HepG2 (cell line): ENCODE data around the gene PPP1R12A. TPM values are rescaled to one million over a fixed set of nuclear protein-coding genes. Genes with fewer than 3 reads are reported as not detected.

Experiments
- ARNT2 ChIP-seq: sonication (generic); formaldehyde crosslinking; IDR thresholded peaks from 2 replicates; pipeline ENCODE4 v1.8.0; 2022; ENCODE audit warnings: mild to moderate bottlenecking, low read depth, missing genetic modification reagents, moderate library complexity
- DMAP1 ChIP-seq: IDR thresholded peaks from 2 replicates; pipeline ENCODE4 v1.6.1; 2016
- EED ChIP-seq: sonication (generic); formaldehyde crosslinking; IDR thresholded peaks from 2 replicates; pipeline ENCODE4 v1.5.0; 2020; ENCODE audit warnings: mild to moderate bottlenecking, missing genetic modification reagents
- KAT2B ChIP-seq: fragments of 150-350 bp; IDR thresholded peaks from 2 replicates; pipeline ENCODE4 v1.6.1; 2014; ENCODE audit warnings: low read depth, low read length, borderline replicate concordance
- KLF9 ChIP-seq: IDR thresholded peaks from 2 replicates; pipeline ENCODE4 v1.6.1; 2016; ENCODE audit warnings: low read depth
- MEIS2 ChIP-seq: sonication (generic); formaldehyde crosslinking; IDR thresholded peaks from 2 replicates; pipeline ENCODE4 v1.9.0; 2021; ENCODE audit warnings: mild to moderate bottlenecking, missing genetic modification reagents
- NFYB ChIP-seq: sonication (generic); formaldehyde crosslinking; IDR thresholded peaks from 2 replicates; pipeline ENCODE4 v1.4.0; 2020; ENCODE audit warnings: missing genetic modification reagents
- PAX8 ChIP-seq: sonication (generic); formaldehyde crosslinking; IDR thresholded peaks from 2 replicates; pipeline ENCODE4 v1.8.0; 2022; ENCODE audit warnings: mild to moderate bottlenecking, missing genetic modification reagents, borderline replicate concordance
- PHF8 ChIP-seq: sonication (generic); formaldehyde crosslinking; IDR thresholded peaks from 2 replicates; pipeline ENCODE4 v1.5.0; 2020; ENCODE audit warnings: missing genetic modification reagents
- RARG ChIP-seq: sonication (generic); formaldehyde crosslinking; IDR thresholded peaks from 2 replicates; pipeline ENCODE4 v1.4.0; 2020; ENCODE audit warnings: low read depth, mild to moderate bottlenecking, missing genetic modification reagents
- RORA ChIP-seq: sonication (generic); formaldehyde crosslinking; IDR thresholded peaks from 2 replicates; pipeline ENCODE4 v1.5.0; 2020; ENCODE audit warnings: mild to moderate bottlenecking, missing genetic modification reagents, moderate library complexity
- SALL1 ChIP-seq: sonication (generic); formaldehyde crosslinking; IDR thresholded peaks from 2 replicates; pipeline ENCODE4 v1.8.0; 2022; ENCODE audit warnings: mild to moderate bottlenecking, missing genetic modification reagents
- TEAD2 ChIP-seq: sonication (generic); formaldehyde crosslinking; IDR thresholded peaks from 2 replicates; pipeline ENCODE4 v1.9.0; 2021; ENCODE audit warnings: missing genetic modification reagents
- ZC3H13 ChIP-seq: sonication (generic); formaldehyde crosslinking; IDR thresholded peaks from 2 replicates; pipeline ENCODE4 v1.8.1; 2023; ENCODE audit warnings: mild to moderate bottlenecking, missing genetic modification reagents, moderate library complexity
- ZNF160 ChIP-seq: sonication (generic); formaldehyde crosslinking; IDR thresholded peaks from 2 replicates; pipeline ENCODE4 v1.8.0; 2022; ENCODE audit warnings: mild to moderate bottlenecking, inconsistent platforms, missing genetic modification reagents
- ZNF337 ChIP-seq: sonication (generic); formaldehyde crosslinking; IDR thresholded peaks from 2 replicates; pipeline ENCODE4 v1.5.1; 2020; ENCODE audit warnings: missing genetic modification reagents, low read depth, mild to moderate bottlenecking, borderline replicate concordance
- ZNF446 ChIP-seq: sonication (generic); formaldehyde crosslinking; IDR thresholded peaks from 2 replicates; pipeline ENCODE4 v1.5.0; 2020; ENCODE audit warnings: mild to moderate bottlenecking, missing genetic modification reagents
- ZNF619 ChIP-seq: sonication (generic); formaldehyde crosslinking; IDR thresholded peaks from 2 replicates; pipeline ENCODE4 v1.4.0; 2020; ENCODE audit warnings: mild to moderate bottlenecking, missing genetic modification reagents
- ZNF891 ChIP-seq: sonication (generic); formaldehyde crosslinking; IDR thresholded peaks from 2 replicates; pipeline ENCODE4 v1.5.0; 2020; ENCODE audit warnings: mild to moderate bottlenecking, missing genetic modification reagents
- polyA plus RNA-seq, 8 experiments: library from polyadenylated mRNA; depleted of rRNA in 3 of 8; stranded (reverse) in 7 of 8; unstranded in 1 of 8; fragments of >200 nt; fragmentation: Illumina TruSeq in 4 of 8; extraction: Trizol in 4 of 8; gene quantifications; 2 replicates each; pipeline versions ENCODE4 v1.2.1 to v1.2.3, GENCODE V29; 2011 to 2016; ENCODE audit warnings: low read depth in 4 of 8, missing spikeins in 1 of 8, mixed read lengths in 1 of 8; ENCODE audit not compliant: insufficient read depth in 1 of 8
- total RNA-seq, 5 experiments: library from RNA; depleted of rRNA; stranded (reverse); fragments of >200 nt; fragmentation: Illumina TruSeq; extraction: Trizol; gene quantifications; 2 replicates each; pipeline ENCODE4 v1.2.3, GENCODE V29; 2016; ENCODE audit warnings: low read depth in 1 of 5
- TF ChIP-seq, protein P1 (sequence below): sonication (generic); formaldehyde crosslinking; IDR thresholded peaks from 2 replicates; pipeline ENCODE4 v1.4.0; 2020; ENCODE audit warnings: missing genetic modification reagents
- TF ChIP-seq, protein P2 (sequence below): sonication (generic); formaldehyde crosslinking; IDR thresholded peaks from 2 replicates; pipeline ENCODE4 v1.4.0; 2020; ENCODE audit warnings: missing genetic modification reagents
- TF ChIP-seq, protein P3 (sequence below): sonication (generic); formaldehyde crosslinking; IDR thresholded peaks from 2 replicates; pipeline ENCODE4 v1.5.0; 2020; ENCODE audit warnings: missing genetic modification reagents
- TF ChIP-seq, protein P4 (sequence below): sonication (generic); formaldehyde crosslinking; IDR thresholded peaks from 2 replicates; pipeline ENCODE4 v1.5.1; 2020; ENCODE audit warnings: missing genetic modification reagents, mild to moderate bottlenecking, borderline replicate concordance
- TF ChIP-seq, protein P5 (sequence below): sonication (generic); formaldehyde crosslinking; IDR thresholded peaks from 2 replicates; pipeline ENCODE4 v1.4.0; 2020; ENCODE audit warnings: mild to moderate bottlenecking, low read depth, missing genetic modification reagents

The PPP1R12A gene
- total and polyA plus RNA-seq, 2 of the 13 experiments (the other 11 are each of a cell fraction or from before 2014, with no cell fraction given), result 23.8 to 50.0 TPM

DNA sequence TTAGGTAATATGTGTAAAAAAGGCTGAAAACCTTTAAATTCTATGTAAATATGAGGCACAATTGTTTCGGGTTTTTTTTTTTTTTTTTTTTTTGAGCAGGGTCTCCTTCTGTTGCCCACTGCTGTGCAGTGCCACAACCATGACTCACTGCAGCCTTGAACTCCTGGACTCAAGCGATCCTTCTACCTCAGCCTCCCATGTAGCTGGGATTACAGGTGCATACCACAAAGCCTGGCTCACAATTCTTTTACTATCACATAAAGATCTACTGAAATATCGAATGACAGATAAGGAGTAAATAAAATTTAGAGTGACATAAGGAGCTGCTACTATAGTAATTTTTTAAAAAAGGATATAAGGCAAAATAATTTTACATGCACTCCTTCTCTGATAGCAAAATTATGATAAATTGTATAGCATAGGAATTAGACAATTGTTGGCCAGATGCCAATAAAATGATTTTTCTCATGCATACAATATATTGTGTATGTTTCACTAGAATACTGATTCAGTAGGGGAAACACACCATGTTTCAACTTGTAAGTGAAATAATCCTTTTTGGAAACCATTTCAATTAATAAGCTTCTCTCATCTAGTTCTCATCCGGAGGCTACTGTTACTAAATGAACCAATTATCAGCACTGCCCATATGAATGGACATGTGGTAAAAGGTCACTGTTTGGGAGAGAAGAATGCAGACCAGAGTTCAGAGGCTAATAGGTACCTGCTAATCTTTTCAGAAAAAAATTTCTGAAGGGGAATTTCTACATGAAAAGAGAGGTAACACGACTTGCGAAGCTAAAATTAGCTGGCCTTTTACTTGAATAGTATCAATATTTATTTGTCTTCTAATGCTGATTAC lies 108.4 kb downstream of the PPP1R12A start (continued):
- no peak for TF ChIP-seq ZC3H13 (CRISPR knock-in tag)
- no peak for TF ChIP-seq RARG (CRISPR knock-in tag)
- TF ChIP-seq, protein P1, sequence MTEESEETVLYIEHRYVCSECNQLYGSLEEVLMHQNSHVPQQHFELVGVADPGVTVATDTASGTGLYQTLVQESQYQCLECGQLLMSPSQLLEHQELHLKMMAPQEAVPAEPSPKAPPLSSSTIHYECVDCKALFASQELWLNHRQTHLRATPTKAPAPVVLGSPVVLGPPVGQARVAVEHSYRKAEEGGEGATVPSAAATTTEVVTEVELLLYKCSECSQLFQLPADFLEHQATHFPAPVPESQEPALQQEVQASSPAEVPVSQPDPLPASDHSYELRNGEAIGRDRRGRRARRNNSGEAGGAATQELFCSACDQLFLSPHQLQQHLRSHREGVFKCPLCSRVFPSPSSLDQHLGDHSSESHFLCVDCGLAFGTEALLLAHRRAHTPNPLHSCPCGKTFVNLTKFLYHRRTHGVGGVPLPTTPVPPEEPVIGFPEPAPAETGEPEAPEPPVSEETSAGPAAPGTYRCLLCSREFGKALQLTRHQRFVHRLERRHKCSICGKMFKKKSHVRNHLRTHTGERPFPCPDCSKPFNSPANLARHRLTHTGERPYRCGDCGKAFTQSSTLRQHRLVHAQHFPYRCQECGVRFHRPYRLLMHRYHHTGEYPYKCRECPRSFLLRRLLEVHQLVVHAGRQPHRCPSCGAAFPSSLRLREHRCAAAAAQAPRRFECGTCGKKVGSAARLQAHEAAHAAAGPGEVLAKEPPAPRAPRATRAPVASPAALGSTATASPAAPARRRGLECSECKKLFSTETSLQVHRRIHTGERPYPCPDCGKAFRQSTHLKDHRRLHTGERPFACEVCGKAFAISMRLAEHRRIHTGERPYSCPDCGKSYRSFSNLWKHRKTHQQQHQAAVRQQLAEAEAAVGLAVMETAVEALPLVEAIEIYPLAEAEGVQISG (CRISPR knock-in tag), result no peak
- TF ChIP-seq, protein P2, sequence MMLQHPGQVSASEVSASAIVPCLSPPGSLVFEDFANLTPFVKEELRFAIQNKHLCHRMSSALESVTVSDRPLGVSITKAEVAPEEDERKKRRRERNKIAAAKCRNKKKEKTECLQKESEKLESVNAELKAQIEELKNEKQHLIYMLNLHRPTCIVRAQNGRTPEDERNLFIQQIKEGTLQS, result peak; percentile 72; the same call in 1 of the 2 replicates
- TF ChIP-seq ZNF891 (CRISPR knock-in tag), result no peak
- TF ChIP-seq TEAD2 (CRISPR knock-in tag), result no peak
- peak; percentile 45; the same call in 1 of the 2 replicates for TF ChIP-seq SALL1 (CRISPR knock-in tag)
- TF ChIP-seq DMAP1 (CRISPR knock-in tag), result no peak
- no peak for TF ChIP-seq ZNF337 (CRISPR knock-in tag)
- no peak for TF ChIP-seq ZNF160 (CRISPR knock-in tag)
- no peak for TF ChIP-seq ARNT2 (CRISPR knock-in tag)
- TF ChIP-seq, protein P3, sequence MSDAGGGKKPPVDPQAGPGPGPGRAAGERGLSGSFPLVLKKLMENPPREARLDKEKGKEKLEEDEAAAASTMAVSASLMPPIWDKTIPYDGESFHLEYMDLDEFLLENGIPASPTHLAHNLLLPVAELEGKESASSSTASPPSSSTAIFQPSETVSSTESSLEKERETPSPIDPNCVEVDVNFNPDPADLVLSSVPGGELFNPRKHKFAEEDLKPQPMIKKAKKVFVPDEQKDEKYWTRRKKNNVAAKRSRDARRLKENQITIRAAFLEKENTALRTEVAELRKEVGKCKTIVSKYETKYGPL, result no peak
- TF ChIP-seq RORA (CRISPR knock-in tag), result no peak
- no peak for TF ChIP-seq MEIS2 (CRISPR knock-in tag)
- TF ChIP-seq ZNF446, result no peak
- no peak for TF ChIP-seq PHF8
- TF ChIP-seq, protein P4, sequence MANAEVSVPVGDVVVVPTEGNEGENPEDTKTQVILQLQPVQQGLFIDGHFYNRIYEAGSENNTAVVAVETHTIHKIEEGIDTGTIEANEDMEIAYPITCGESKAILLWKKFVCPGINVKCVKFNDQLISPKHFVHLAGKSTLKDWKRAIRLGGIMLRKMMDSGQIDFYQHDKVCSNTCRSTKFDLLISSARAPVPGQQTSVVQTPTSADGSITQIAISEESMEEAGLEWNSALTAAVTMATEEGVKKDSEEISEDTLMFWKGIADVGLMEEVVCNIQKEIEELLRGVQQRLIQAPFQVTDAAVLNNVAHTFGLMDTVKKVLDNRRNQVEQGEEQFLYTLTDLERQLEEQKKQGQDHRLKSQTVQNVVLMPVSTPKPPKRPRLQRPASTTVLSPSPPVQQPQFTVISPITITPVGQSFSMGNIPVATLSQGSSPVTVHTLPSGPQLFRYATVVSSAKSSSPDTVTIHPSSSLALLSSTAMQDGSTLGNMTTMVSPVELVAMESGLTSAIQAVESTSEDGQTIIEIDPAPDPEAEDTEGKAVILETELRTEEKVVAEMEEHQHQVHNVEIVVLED (CRISPR knock-in tag), result no peak
- TF ChIP-seq PAX8 (CRISPR knock-in tag), result no peak
- TF ChIP-seq EED (CRISPR knock-in tag), result no peak
- TF ChIP-seq, protein P5, sequence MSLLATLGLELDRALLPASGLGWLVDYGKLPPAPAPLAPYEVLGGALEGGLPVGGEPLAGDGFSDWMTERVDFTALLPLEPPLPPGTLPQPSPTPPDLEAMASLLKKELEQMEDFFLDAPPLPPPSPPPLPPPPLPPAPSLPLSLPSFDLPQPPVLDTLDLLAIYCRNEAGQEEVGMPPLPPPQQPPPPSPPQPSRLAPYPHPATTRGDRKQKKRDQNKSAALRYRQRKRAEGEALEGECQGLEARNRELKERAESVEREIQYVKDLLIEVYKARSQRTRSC, result no peak
- no peak for TF ChIP-seq NFYB
- no peak for TF ChIP-seq KAT2B
- TF ChIP-seq KLF9 (CRISPR knock-in tag), result no peak
- TF ChIP-seq ZNF619 (CRISPR knock-in tag), result no peak
